ENCODE results near the gene MYRIP.
"Not testable (repeated sequence)": the region's sequence is repeated elsewhere in the genome, so short reads cannot be mapped to it uniquely, and the experiment has no call there.

MYRIP gene

GRCh38 chr3:40254891-40255290, 445.5 kb downstream of the MYRIP start:
- peak; percentile 63 for FAIRE-seq
- DNase-seq (ENCODE audit: insufficient read length, low spot score), result no peak

- DNase-seq (ENCODE audit: insufficient read length, low spot score) (no peak), FAIRE-seq (no peak)
These were observed 446.1 kb downstream of the MYRIP start for GRCh38 chr3:40255532-40255931.

GRCh38 chr3:40258064-40258463, 448.7 kb downstream of the MYRIP start:
- no peak for FAIRE-seq
- DNase-seq (ENCODE audit: insufficient read length, low spot score), result no peak

GRCh38 chr3:40258555-40258954, 449.1 kb downstream of the MYRIP start:
- FAIRE-seq, result no peak
- DNase-seq (ENCODE audit: insufficient read length, low spot score), result no peak

- no peak for DNase-seq (ENCODE audit: insufficient read length, low spot score)
- FAIRE-seq, result no peak
These were observed 452.9 kb downstream of the MYRIP start for GRCh38 chr3:40262331-40262730.

GRCh38 chr3:40264451-40264850, 455.0 kb downstream of the MYRIP start:
- DNase-seq (ENCODE audit: insufficient read length, low spot score), result no peak
- no peak for FAIRE-seq

GRCh38 chr3:40265181-40265580, 455.8 kb downstream of the MYRIP start:
- DNase-seq (ENCODE audit: insufficient read length, low spot score) (no peak), FAIRE-seq (no peak)

- DNase-seq (ENCODE audit: insufficient read length, low spot score) (no peak), FAIRE-seq (no peak)
These were observed 458.7 kb downstream of the MYRIP start for GRCh38 chr3:40267937-40268724.

- DNase-seq (ENCODE audit: insufficient read length, low spot score) (no peak), FAIRE-seq (no peak)
These were observed 459.6 kb downstream of the MYRIP start for GRCh38 chr3:40268802-40269524.

- DNase-seq (ENCODE audit: insufficient read length, low spot score) (no peak), FAIRE-seq (no peak)
These were observed 469.4 kb downstream of the MYRIP start for GRCh38 chr3:40278791-40279190.

GRCh38 chr3:40281995-40282394, 472.6 kb downstream of the MYRIP start:
- no peak for DNase-seq (ENCODE audit: insufficient read length, low spot score)
- FAIRE-seq, result no peak

GRCh38 chr3:40283057-40283456, 473.6 kb downstream of the MYRIP start:
- not testable (repeated sequence) for DNase-seq (ENCODE audit: insufficient read length, low spot score); FAIRE-seq

- DNase-seq (ENCODE audit: insufficient read length, low spot score), result no peak
- FAIRE-seq, result no peak
These were observed 477.8 kb downstream of the MYRIP start for GRCh38 chr3:40287248-40287647.

GRCh38 chr3:40290396-40290795, 481.0 kb downstream of the MYRIP start:
- FAIRE-seq (no peak), DNase-seq (ENCODE audit: insufficient read length, low spot score) (no peak)

- FAIRE-seq, result no peak
- no peak for DNase-seq (ENCODE audit: insufficient read length, low spot score)
These were observed 482.1 kb downstream of the MYRIP start for GRCh38 chr3:40291471-40291870.

GRCh38 chr3:40292637-40293349, 483.4 kb downstream of the MYRIP start:
- DNase-seq (ENCODE audit: insufficient read length, low spot score) (no peak), FAIRE-seq (no peak)

- no peak for FAIRE-seq
- DNase-seq (ENCODE audit: insufficient read length, low spot score), result no peak
These were observed 485.0 kb downstream of the MYRIP start for GRCh38 chr3:40294434-40294833.

- DNase-seq (ENCODE audit: insufficient read length, low spot score), result no peak
- no peak for FAIRE-seq
These were observed 488.7 kb downstream of the MYRIP start for GRCh38 chr3:40298075-40298474.

GRCh38 chr3:40299130-40299720, 489.8 kb downstream of the MYRIP start:
- DNase-seq (ENCODE audit: insufficient read length, low spot score) (no peak), FAIRE-seq (no peak)

- FAIRE-seq (no peak), DNase-seq (ENCODE audit: insufficient read length, low spot score) (no peak)
These were observed 490.4 kb downstream of the MYRIP start for GRCh38 chr3:40299721-40300335.

GRCh38 chr3:40302784-40303183, 493.4 kb downstream of the MYRIP start:
- DNase-seq (ENCODE audit: insufficient read length, low spot score) (no peak), FAIRE-seq (no peak)
